GM19452 (cell line): ENCODE measurements around the gene SULT1A1.

Experiments
- ATAC-seq: cut with Tn5 transposase; IDR thresholded peaks from one replicate; pipeline ENCODE4 v1.9.1; 2021; ENCODE audit not compliant: unreplicated experiment

Gene SULT1A1

GRCh38 chr16:28561557-28562187 is 48.2 kb downstream of the SULT1A1 start:
- no peak for ATAC-seq

GRCh38 chr16:28558456-28558855 is 51.4 kb downstream of the SULT1A1 start:
- ATAC-seq, result no peak

GRCh38 chr16:28556914-28557320 is 52.9 kb downstream of the SULT1A1 start:
- no peak for ATAC-seq

- ATAC-seq, result no peak
Measured at GRCh38 chr16:28555561-28555960, 54.3 kb downstream of the SULT1A1 start.
